HL-60 (cell line): ENCODE results near the gene P2RY14.

Experiments
- DNase-seq, 2 experiments: peaks; one replicate each; pipeline ENCODE4 v3.0.0-alpha.2; 2010 to 2020; ENCODE audit warnings: low read depth in 1 of 2, low spot score in 1 of 2
- H3K27ac ChIP-seq: fragments of 250-450 bp; sonication (Bioruptor Pico); replicated peaks from 2 replicates; pipeline ENCODE4 v1.5.1; 2020; ENCODE audit warnings: mild to moderate bottlenecking, moderate library complexity
- H3K27me3 ChIP-seq: fragments of 250-450 bp; sonication (Bioruptor Pico); 2 replicates; pipeline ENCODE4 v1.5.1; 2021; ENCODE audit warnings: mild to moderate bottlenecking, moderate library complexity; ENCODE audit not compliant: insufficient read depth, poor library complexity, severe bottlenecking
- H3K4me3 ChIP-seq: replicated peaks from 2 replicates; pipeline ENCODE4 v1.5.1; 2011; ENCODE audit warnings: mild to moderate bottlenecking, control low read depth, low read length; ENCODE audit not compliant: insufficient read depth
- GABPA ChIP-seq: IDR thresholded peaks from 2 replicates; pipeline ENCODE4 v1.6.1; 2012; ENCODE audit warnings: low read depth
- POLR2AphosphoS5 ChIP-seq: IDR thresholded peaks from 2 replicates; pipeline ENCODE4 v1.6.1; 2012; ENCODE audit warnings: low read depth
- SPI1 ChIP-seq: IDR thresholded peaks from 2 replicates; pipeline ENCODE4 v1.6.1; 2012; ENCODE audit warnings: low read depth, mild to moderate bottlenecking, borderline replicate concordance
- TF ChIP-seq, protein P1 (sequence below): IDR thresholded peaks from 2 replicates; pipeline ENCODE4 v1.6.1; 2012; ENCODE audit warnings: low read depth; ENCODE audit not compliant: insufficient replicate concordance
- TF ChIP-seq, protein P2 (sequence below): IDR thresholded peaks from one replicate; pipeline ENCODE4 v1.5.1; 2011; ENCODE audit warnings: low read length, control low read depth, inconsistent platforms; ENCODE audit not compliant: insufficient read depth

Gene P2RY14

DNA sequence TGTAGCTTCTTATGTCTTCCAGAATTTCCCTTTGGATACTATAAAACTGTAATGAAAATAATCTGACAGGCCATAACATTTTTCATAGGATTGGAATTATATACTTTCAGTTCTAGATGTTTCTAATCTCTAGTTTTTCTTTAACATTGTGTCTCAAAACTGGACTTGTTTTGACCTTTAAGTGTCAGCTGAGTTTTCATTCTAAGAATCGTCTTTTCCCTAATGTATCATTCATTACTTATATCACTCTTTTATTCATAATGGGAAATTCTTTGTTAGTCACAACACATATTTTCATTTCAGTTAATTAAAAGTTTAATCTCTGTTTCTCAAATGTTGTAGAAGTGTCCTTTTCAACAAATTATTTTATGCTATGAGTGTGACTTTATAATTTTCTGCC, 87.2 kb downstream of the P2RY14 start:
- no peak overlapping the region for H3K4me3 ChIP-seq
- H3K27me3 ChIP-seq, result no peaks in the 10 kb centered on the region
- TF ChIP-seq SPI1 (no peak), GABPA (no peak)
- DNase-seq, result no peak
- H3K27ac ChIP-seq, result no peak overlapping the region

DNA sequence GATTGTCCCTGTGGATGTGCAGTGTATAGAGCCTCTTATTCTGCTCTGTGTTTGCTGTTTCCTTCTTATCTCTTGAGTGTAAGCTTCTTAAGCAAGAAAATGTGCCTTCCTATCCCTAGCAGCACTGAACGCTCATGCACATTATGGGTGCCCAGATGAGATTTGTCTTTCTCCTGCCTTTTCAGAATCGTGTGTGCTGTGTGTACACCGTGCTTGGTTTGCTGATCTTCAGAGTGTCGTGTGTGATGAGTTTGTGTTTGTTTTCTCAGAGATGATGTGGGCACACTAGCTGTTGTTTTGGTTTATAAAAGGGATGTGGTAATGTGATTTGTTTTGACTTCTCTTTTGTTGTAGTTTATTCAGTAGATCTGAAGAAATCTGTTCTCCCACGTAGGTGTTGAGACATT, 95.1 kb downstream of the P2RY14 start:
- TF ChIP-seq, protein P1, sequence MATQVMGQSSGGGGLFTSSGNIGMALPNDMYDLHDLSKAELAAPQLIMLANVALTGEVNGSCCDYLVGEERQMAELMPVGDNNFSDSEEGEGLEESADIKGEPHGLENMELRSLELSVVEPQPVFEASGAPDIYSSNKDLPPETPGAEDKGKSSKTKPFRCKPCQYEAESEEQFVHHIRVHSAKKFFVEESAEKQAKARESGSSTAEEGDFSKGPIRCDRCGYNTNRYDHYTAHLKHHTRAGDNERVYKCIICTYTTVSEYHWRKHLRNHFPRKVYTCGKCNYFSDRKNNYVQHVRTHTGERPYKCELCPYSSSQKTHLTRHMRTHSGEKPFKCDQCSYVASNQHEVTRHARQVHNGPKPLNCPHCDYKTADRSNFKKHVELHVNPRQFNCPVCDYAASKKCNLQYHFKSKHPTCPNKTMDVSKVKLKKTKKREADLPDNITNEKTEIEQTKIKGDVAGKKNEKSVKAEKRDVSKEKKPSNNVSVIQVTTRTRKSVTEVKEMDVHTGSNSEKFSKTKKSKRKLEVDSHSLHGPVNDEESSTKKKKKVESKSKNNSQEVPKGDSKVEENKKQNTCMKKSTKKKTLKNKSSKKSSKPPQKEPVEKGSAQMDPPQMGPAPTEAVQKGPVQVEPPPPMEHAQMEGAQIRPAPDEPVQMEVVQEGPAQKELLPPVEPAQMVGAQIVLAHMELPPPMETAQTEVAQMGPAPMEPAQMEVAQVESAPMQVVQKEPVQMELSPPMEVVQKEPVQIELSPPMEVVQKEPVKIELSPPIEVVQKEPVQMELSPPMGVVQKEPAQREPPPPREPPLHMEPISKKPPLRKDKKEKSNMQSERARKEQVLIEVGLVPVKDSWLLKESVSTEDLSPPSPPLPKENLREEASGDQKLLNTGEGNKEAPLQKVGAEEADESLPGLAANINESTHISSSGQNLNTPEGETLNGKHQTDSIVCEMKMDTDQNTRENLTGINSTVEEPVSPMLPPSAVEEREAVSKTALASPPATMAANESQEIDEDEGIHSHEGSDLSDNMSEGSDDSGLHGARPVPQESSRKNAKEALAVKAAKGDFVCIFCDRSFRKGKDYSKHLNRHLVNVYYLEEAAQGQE, result no peak
- TF ChIP-seq GABPA, result no peak
- H3K27me3 ChIP-seq, result no peaks in the 10 kb centered on the region
- H3K4me3 ChIP-seq, result no peak overlapping the region
- H3K27ac ChIP-seq, result no peak overlapping the region
- no peak for DNase-seq

DNA sequence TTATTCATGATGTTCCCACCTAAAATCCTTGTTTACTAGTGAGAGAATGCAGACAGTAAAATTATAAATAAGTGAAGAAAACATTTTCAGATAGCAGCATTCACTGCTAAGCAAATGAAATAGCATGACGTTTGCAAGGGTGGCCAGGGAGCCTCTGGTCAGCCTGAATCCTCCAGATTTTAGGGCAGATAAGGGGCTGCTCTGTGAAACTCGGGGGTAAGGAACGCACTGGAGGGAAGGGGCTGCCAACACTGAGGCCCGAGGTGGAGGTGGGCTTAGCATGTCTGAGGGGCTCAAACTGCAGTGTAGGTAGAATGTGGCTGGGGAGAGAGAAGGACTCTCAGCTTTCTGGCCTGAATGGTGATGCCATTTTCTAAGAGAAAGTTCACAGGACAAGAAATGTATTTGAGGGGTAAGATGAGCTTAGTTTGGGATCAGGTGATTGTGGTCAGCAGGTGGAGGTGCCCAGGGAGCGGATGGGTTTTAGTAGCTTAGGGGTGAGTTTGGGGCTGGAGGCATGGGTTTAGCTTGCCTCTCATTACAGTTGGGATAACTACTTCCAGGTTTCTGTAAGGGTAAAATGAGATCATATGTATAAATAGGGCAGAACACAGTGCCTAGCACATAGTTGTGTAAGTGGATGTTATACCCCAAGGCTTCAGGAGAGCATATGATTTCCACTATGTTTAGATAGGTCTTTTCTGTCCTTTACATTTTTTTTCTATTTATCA, 95.8 kb downstream of the P2RY14 start:
- H3K27ac ChIP-seq, result no peak overlapping the region
- H3K4me3 ChIP-seq, result no peak overlapping the region
- no peaks in the 10 kb centered on the region for H3K27me3 ChIP-seq
- TF ChIP-seq, protein P2, sequence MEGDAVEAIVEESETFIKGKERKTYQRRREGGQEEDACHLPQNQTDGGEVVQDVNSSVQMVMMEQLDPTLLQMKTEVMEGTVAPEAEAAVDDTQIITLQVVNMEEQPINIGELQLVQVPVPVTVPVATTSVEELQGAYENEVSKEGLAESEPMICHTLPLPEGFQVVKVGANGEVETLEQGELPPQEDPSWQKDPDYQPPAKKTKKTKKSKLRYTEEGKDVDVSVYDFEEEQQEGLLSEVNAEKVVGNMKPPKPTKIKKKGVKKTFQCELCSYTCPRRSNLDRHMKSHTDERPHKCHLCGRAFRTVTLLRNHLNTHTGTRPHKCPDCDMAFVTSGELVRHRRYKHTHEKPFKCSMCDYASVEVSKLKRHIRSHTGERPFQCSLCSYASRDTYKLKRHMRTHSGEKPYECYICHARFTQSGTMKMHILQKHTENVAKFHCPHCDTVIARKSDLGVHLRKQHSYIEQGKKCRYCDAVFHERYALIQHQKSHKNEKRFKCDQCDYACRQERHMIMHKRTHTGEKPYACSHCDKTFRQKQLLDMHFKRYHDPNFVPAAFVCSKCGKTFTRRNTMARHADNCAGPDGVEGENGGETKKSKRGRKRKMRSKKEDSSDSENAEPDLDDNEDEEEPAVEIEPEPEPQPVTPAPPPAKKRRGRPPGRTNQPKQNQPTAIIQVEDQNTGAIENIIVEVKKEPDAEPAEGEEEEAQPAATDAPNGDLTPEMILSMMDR, result no peak
- TF ChIP-seq, protein P1, result no peak
- TF ChIP-seq GABPA, result no peak
- TF ChIP-seq POLR2AphosphoS5, result no peak
- TF ChIP-seq SPI1, result no peak
- no peak for DNase-seq

DNA sequence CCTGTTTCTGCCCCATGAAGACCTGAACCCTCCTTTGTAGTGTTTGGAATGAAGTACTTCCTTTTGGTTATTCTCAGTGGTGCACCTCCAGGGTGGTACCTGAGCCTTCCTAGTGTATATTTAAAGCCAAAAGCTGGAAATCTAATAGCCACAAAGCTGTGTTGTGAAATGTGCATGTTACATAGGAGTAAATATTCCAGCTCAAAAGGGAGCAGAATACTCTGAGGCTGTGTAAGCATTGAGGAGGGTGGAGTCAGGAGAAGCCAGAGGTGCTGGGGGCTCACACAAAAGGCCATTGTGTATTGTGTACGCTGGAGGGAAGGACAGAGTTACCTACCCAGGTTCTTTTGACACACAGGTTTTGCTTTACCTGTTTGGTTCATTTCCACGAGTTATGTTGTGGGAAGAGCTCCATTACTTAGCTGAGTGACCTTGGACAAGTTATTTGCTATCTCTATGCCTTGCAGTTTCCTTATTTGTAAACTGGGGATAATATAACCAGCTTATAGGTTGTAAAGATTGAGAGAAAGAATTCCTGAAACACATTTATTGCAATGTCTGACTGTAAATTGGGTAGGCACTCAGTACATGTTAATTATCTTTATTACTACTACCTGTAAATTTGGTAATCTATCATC, 100.0 kb downstream of the P2RY14 start:
- Histone ChIP-seq H3K27ac (no peak overlapping the region), H3K27me3 (no peaks in the 10 kb centered on the region), H3K4me3 (no peak overlapping the region)
- DNase-seq, result no peak
- TF ChIP-seq, protein P1, result no peak
- no peak for TF ChIP-seq SPI1
- TF ChIP-seq GABPA, result no peak
